Mucosa of rectum (tissue), 2 donors: ENCODE results near the gene AGPAT4.

Experiments
- H3K27ac ChIP-seq, 2 donors: one replicate each; pipeline ENCODE4 v1.7.0; 2013; ENCODE audit warnings: inconsistent platforms in 2 of 2, low read depth in 2 of 2, low read length in 2 of 2
- H3K27me3 ChIP-seq, 2 donors: one replicate each; pipeline ENCODE4 v1.7.0; 2013; ENCODE audit warnings: low read length in 2 of 2; ENCODE audit not compliant: control insufficient read depth in 2 of 2, insufficient read depth in 2 of 2
- H3K36me3 ChIP-seq, 2 donors: one replicate each; pipeline ENCODE4 v1.7.0; 2013; ENCODE audit warnings: low read length in 2 of 2; ENCODE audit not compliant: control insufficient read depth in 2 of 2, insufficient read depth in 2 of 2
- H3K4me1 ChIP-seq, 2 donors: one replicate each; pipeline ENCODE4 v1.7.0; 2013; ENCODE audit warnings: low read length in 2 of 2, mild to moderate bottlenecking in 1 of 2; ENCODE audit not compliant: control insufficient read depth in 2 of 2, insufficient read depth in 2 of 2
- H3K4me3 ChIP-seq, 2 donors: one replicate each; pipeline ENCODE4 v1.7.0; 2013; ENCODE audit warnings: low read length in 2 of 2
- H3K9ac ChIP-seq, 2 donors: one replicate each; pipeline ENCODE4 v1.7.0; 2013; ENCODE audit warnings: low read length in 2 of 2, low read depth in 1 of 2, mild to moderate bottlenecking in 1 of 2
- H3K9me3 ChIP-seq, 2 donors: one replicate each; pipeline ENCODE4 v1.7.0; 2013; ENCODE audit warnings: low read length in 2 of 2; ENCODE audit not compliant: control insufficient read depth in 2 of 2
- donor health status: healthy.
- donor health status: Normal muscosa, but diverticular disease.

The AGPAT4 gene

DNA sequence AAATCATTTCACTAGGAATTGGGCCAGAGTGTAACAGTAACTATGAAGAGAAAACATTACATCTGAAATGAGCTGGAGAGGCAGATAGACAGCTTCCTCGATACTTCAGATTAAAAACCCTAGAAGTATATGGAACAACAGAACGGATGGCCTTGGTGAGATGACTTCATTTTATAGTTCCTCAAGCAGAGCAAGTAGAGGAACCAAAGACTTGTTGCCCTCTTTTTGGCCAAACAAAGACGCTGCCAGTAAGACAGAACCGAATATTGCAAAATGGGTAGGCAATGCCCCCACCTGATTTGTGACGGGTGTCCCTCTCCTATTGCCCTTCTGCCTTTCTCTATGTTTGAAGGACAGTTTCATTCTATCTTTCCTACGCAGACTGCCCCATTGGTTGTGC, 53.5 kb downstream of the AGPAT4 start:
- Histone ChIP-seq H3K4me1 (no peaks in the 10 kb centered on the region), H3K27me3 (no peaks in the 10 kb centered on the region), H3K9ac (no peak overlapping the region), H3K4me3 (no peak overlapping the region), H3K27ac (no peak overlapping the region), H3K9me3 (no peaks in the 10 kb centered on the region), H3K36me3 (no peaks in the 10 kb centered on the region)

DNA sequence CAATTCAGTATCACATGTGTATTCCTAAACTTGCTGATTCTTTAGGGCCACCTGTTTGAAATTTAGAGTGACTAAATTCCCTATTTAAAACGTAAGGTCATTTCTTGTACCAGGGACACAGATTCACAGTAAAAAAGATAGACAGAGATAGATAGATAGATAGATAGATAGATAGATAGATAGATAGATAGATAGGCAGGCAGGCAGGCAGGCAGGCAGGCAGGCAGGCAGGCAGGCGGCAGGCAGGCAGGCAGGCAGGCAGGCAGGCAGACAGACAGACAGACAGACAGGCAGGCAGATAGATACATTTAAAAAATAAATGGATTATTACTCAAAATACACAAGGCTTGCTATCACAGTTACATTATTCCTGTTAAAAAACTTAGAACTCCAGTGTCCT, 54.2 kb downstream of the AGPAT4 start:
- H3K27me3 ChIP-seq: no peaks in the 10 kb centered on the region
- no peaks in the 10 kb centered on the region for H3K36me3 ChIP-seq
- H3K9ac ChIP-seq: no peak overlapping the region
- H3K9me3 ChIP-seq: no peaks in the 10 kb centered on the region
- no peak overlapping the region for H3K27ac ChIP-seq
- no peak overlapping the region for H3K4me3 ChIP-seq
- no peaks in the 10 kb centered on the region for H3K4me1 ChIP-seq

DNA sequence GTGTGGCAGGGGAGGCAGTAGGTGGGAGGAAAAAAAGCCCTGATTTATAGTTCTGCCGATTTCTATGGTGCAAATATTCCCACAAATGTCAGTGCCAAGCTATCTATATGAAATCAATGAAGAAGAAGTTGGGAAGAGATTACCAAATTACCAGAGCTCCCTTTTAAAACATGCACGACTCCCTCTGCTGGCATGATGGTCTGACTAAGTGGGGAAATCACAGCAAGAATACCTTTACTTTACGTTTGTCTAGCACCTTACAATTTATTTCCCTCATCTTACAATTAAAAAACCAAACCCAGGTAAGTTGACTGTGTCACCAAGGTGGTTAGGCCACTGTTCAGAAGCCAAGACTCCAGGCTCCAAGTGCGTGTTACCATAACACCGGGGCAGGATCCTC, 55.6 kb downstream of the AGPAT4 start:
- Histone ChIP-seq H3K27me3 (no peaks in the 10 kb centered on the region), H3K4me3 (no peak overlapping the region), H3K9me3 (no peaks in the 10 kb centered on the region), H3K36me3 (no peaks in the 10 kb centered on the region), H3K27ac (no peak overlapping the region), H3K9ac (no peak overlapping the region), H3K4me1 (no peaks in the 10 kb centered on the region)

DNA sequence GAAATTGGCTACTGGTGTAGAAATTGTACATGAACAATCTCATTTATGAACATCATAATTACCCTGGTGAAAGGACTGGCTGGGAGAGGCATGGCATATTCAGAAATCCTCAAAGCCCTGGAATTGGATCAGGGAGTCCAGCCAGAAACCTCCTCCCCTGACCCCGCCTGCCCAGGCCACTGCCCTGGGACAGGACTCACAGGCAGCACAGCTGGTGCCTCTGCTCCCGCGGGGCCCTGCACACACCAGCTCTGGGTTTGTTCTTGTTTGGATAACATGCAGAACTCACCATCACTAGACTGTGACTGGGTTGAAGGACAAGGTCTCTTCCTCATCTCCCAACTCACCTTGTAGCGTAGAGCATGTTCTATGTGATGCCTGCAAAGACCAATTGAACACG, 56.2 kb downstream of the AGPAT4 start:
- Histone ChIP-seq H3K9me3 (no peaks in the 10 kb centered on the region), H3K9ac (no peak overlapping the region), H3K36me3 (no peaks in the 10 kb centered on the region), H3K27ac (no peak overlapping the region), H3K27me3 (no peaks in the 10 kb centered on the region), H3K4me3 (no peak overlapping the region), H3K4me1 (no peaks in the 10 kb centered on the region)

DNA sequence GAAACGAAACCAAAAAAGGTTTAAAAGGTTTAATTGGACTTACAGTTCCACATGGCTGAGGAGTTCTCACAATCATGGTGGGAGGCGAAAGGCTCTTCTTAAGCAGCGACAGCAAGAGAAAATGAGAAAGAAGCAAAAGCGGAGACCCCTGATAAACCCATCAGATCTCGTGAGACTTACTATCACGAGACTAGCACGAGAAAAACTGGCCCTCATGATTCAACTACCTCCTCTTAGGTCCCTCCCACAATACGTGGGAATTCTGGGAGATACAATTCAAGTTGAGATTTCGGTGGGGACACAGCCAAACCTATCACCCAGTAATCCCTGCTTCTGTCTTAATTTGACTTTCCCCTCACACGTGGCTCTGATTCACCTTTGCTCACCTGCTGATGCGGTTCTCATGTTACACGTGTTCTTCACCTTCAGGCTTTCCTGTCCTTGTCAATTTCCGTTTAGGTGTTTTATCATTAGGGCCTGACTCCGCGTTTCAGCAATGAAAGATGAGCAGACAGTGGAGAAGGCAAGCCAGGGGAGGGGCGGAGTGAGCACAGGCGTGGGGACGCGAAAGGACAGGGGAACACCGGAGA, 57.1 kb downstream of the AGPAT4 start:
- Histone ChIP-seq H3K27me3 (no peaks in the 10 kb centered on the region), H3K36me3 (no peaks in the 10 kb centered on the region), H3K27ac (no peak overlapping the region), H3K4me1 (no peaks in the 10 kb centered on the region), H3K9me3 (no peaks in the 10 kb centered on the region), H3K4me3 (no peak overlapping the region), H3K9ac (no peak overlapping the region)

DNA sequence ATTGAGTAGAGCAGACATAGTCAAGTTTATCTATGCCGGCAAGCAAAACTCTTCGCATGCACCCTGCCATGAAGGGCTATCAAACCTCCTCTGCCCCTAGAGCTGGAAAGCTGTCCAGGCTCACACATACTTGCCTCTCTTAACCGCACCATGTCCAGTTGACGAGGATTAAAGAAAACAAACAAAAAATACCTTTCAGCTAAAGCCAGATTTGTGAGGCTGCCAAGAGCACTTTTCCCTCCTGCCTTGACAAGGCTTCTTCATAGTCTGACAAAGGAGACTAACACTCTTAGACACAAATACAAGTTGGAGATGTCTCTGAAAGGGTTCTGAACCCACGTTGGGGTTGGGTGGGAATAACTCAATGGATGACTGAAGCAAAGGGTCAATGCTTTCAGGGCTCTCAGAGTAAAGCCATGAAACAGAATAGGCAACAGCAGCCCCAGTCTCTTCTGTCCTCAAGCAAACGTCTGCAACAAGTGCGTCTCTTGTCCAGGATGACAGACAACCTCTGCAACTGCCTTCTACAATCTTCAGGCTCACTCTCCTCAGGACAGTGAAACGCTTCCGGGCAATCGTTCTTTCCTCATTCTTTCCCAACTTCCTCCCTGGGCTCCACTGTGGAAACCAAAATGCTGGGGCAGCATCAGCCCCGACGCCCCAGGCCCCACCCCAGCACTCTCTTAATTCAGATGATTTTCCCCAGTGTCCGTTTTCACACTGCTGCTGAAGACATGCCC, 57.8 kb downstream of the AGPAT4 start:
- H3K9me3 ChIP-seq: no peaks in the 10 kb centered on the region
- H3K36me3 ChIP-seq: no peaks in the 10 kb centered on the region
- no peak overlapping the region for H3K4me3 ChIP-seq
- no peak overlapping the region for H3K9ac ChIP-seq
- no peaks in the 10 kb centered on the region for H3K4me1 ChIP-seq
- no peak overlapping the region for H3K27ac ChIP-seq
- H3K27me3 ChIP-seq: no peaks in the 10 kb centered on the region

DNA sequence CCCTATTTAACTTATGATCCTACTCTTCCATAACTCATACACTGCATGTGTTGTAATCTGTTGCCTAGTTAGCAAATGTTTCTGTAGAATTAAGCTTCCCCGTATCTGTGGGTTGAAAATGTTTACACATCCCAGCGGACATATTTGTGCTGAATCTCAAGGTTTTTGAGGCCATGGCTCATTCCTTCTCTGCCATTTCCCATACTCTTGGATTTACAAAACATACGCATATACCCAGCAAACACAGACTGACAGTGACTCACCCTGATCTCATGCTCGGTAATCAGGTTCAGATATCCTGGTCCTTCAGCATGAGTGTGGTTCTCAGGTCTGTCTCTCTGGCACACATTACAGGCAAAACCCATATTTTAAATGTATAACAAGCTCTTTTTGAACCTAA, 58.7 kb downstream of the AGPAT4 start:
- Histone ChIP-seq H3K9ac (no peak overlapping the region), H3K4me1 (no peaks in the 10 kb centered on the region), H3K36me3 (no peaks in the 10 kb centered on the region), H3K27me3 (no peaks in the 10 kb centered on the region), H3K9me3 (no peaks in the 10 kb centered on the region), H3K4me3 (no peak overlapping the region), H3K27ac (no peak overlapping the region)

DNA sequence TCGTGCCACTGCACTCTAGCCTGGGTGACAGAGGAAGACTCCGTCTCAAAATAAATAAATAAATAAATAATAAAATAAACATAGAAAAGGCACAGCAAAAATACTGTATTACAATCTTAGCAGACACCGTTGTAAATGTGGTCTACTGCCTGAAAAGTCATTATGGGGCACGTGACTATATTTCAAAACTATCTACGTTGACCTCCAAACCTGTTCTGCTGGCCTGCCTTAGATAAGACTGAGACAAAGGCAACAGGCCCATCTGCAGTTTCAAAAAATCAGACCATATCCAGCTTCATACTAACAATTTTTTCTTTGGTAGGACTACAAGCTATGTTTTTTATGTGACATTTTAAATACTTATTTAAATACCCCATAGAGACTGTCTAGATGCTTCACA, 59.1 kb downstream of the AGPAT4 start:
- no peaks in the 10 kb centered on the region for H3K27me3 ChIP-seq
- H3K9me3 ChIP-seq: no peaks in the 10 kb centered on the region
- no peak overlapping the region for H3K27ac ChIP-seq
- no peak overlapping the region for H3K9ac ChIP-seq
- no peak overlapping the region for H3K4me3 ChIP-seq
- H3K36me3 ChIP-seq: no peaks in the 10 kb centered on the region
- no peaks in the 10 kb centered on the region for H3K4me1 ChIP-seq

DNA sequence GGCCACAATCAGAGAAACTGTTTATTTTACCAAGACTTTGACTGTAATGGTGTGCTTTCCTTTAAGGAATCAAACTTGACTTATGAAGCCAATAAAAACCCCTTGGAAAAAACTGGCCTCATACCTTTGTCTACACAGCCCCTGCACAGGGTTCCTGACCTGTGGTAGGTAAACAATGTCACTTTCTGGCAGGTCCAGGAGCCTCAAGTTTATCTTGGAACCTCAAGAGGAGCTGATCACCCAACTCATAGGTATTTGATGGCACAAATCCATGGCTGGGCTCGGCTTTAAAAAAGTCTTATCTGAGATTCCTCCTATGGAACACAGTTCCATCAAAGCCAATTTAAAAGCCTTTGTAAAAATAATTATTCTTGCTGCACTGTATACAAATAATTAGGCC, 61.0 kb downstream of the AGPAT4 start:
- H3K27ac ChIP-seq: no peak overlapping the region
- no peak overlapping the region for H3K9ac ChIP-seq
- H3K9me3 ChIP-seq: no peaks in the 10 kb centered on the region
- no peaks in the 10 kb centered on the region for H3K4me1 ChIP-seq
- H3K27me3 ChIP-seq: no peaks in the 10 kb centered on the region
- H3K36me3 ChIP-seq: no peaks in the 10 kb centered on the region
- no peak overlapping the region for H3K4me3 ChIP-seq

DNA sequence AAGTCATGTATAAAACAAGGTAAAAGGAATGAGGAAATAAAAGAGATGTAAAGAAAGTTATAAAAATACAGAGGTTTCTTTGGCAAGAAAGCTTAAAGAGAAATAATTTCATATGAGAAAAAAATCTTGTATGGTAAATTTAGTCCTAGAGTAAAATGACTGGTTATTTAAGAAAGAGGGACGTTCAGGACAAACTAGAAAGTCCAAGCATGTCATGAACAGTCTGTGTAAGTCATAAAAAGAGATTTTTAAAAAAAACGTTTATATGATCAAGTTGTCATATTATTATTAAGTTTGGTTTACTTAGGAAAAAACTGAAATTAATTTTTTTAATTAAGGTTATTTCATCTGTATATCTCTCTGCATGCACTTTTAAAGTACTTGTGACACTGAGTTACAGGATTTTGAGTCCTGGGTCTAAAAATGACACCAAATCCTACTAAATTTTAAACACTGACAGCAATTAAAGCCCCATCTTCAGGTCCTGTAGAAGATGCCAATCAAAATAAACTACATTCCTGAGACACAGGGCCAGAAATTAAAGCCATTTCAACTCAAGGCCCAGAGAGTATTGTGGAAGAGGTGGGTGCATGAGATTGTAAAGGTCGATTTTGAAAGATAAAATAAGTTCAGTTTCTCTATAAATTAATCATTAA, 62.4 kb downstream of the AGPAT4 start:
- no peaks in the 10 kb centered on the region for H3K27me3 ChIP-seq
- no peak overlapping the region for H3K27ac ChIP-seq
- no peak overlapping the region for H3K9ac ChIP-seq
- H3K36me3 ChIP-seq: no peaks in the 10 kb centered on the region
- H3K4me3 ChIP-seq: no peak overlapping the region
- no peaks in the 10 kb centered on the region for H3K4me1 ChIP-seq
- no peaks in the 10 kb centered on the region for H3K9me3 ChIP-seq
